Keratinocyte (primary cell): ENCODE measurements around the gene HMGN4.

ENCODE experiments used
- CTCF ChIP-seq, 3 experiments: IDR thresholded peaks in 1 of 3; conservative IDR thresholded peaks in 1 of 3; optimal IDR thresholded peaks in 1 of 3; 2 replicates in 2 of 3; 3 replicates in 1 of 3; pipeline versions ENCODE3 to v1.5.1; 2011; ENCODE audit warnings: low read length in 3 of 3, mild to moderate bottlenecking in 3 of 3, moderate library complexity in 2 of 3, control low read depth in 1 of 3, inconsistent platforms in 1 of 3; ENCODE audit not compliant: insufficient read depth in 2 of 3; ENCODE audit errors: extremely low read depth in 1 of 3
- EZH2 ChIP-seq: IDR thresholded peaks from one replicate; pipeline ENCODE4 v1.6.1; 2012; ENCODE audit warnings: inconsistent platforms, mild to moderate bottlenecking, low read length, moderate library complexity

GRCh38 chr6:26525838-26526237, 12.3 kb upstream of the HMGN4 start:
- no peak for TF ChIP-seq CTCF (optimal IDR thresholded peaks at IDR 0.05 in 1 of 3, IDR thresholded peaks at IDR 0.05 in 1 of 3, conservative IDR thresholded peaks at IDR 0.05 in 1 of 3; ENCODE audit: extremely low read depth in 1 of 3, insufficient read depth in 2 of 3, low read length in 3 of 3)
- no peak for TF ChIP-seq EZH2
